HG03064 (cell line): ENCODE measurements around the gene TMC6.
"Not testable (repeated sequence)": the region's sequence is repeated elsewhere in the genome, so short reads cannot be mapped to it uniquely, and the experiment has no call there.

Source experiments
- ATAC-seq: cut with Tn5 transposase; IDR thresholded peaks from one replicate; pipeline ENCODE4 v1.9.1; 2021; ENCODE audit warnings: low read depth; ENCODE audit not compliant: unreplicated experiment

The TMC6 gene

GRCh38 chr17:78082988-78083387, 45.6 kb downstream of the TMC6 start:
- no peak for ATAC-seq

DNA sequence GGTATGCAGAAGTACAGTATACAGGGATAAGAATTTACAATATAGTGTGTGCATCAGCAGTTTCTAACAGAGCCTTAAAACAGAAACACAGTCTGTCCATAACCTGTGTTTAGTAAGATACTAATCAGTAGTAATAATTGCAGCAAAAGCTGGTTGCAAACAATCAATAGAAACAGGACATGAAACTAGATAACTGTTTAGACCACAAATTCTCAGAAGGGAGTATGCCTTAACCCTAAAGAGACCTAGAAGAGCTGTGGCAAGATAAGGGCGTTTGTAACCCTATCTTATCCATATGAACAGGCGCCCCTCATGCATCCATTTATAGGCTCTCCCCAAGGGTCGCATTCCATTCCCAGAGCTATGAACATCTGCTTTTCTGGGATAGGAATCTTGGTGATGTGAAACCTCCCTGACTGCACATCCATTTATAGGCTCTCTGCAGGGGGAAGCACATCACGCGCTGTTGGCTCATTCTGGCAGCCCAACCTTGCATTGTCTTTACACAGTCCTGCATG, 46.1 kb downstream of the TMC6 start:
- ATAC-seq = not testable (repeated sequence)

- no peak for ATAC-seq
Measured at GRCh38 chr17:78081551-78081950, 47.0 kb downstream of the TMC6 start.

DNA sequence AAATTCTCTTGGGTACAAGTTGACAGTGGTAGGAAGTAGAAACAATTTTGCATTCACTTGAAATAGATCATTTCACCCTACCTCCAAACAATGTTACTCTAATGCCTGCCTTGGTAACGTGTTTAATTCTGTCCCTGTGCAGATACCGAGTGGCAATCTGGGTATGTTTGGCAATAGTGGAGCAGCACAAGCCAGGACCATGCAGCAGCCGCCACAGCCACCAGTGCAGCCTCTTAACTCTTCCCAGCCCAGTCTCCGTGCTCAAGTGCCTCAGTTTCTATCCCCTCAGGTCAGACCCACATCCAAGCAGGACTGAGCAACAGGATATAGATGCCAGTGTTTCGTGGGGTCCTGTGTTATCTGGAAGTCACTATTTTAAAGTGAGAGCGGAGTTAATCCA, 49.3 kb downstream of the TMC6 start:
- ATAC-seq = no peak

GRCh38 chr17:78075545-78075944, 53.0 kb downstream of the TMC6 start:
- no peak for ATAC-seq

- ATAC-seq = no peak
Measured at GRCh38 chr17:78075011-78075410, 53.5 kb downstream of the TMC6 start.

DNA sequence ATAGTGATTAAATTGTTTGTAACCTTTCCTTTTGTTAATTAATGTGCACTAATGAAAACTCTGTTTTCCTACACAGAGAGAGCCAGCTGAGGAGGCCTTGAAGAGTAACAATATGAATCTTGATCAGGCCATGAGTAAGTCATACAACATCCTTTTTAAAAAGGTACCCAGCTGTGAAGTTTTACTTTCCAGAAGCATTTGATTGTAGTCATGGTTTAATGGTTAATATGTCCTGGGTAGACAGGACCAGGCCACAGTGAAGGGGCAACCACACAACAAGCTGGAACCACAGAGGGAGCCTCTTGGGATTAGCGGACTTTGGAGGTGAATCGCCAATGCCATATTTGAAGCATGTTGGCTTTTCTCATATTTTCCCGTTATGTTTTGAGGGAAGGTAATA, 55.6 kb downstream of the TMC6 start:
- ATAC-seq = no peak

DNA sequence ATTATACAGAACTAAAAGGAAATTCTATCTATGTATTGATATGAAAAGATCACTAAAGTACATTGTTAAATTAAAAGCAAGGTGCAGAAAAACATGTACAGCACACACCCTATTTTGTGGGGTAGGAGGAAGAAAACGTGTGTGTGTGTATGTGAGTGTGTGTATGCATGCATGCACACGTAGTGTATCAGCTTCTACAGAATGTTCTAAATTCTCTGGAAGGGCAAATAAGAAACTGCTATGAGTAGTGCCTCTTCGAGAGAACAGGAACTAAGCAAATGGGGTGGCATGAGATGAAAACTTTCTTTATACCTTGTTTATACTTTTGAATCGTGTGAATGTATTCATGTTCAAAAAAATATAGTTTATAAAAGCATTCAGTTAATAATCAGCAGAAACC, 58.9 kb downstream of the TMC6 start:
- no peak for ATAC-seq

DNA sequence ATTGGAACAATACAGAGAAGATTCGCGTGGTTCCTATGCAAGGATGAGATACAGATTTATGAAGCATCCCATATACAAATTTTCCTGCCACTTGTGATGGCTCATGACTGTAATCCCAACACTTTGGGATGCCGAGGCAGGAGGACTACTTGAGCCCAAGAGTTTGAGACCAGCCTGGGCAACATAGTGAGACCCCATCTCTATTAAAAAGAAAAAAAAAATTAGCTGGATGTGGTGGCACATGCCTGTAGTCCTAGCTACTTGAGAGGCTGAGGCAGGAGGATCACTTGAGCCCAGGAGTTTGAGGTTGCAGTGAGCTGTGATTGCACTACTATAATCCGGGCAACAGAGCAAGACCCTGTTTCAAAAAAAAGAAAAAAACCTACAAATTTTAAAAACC, 61.6 kb downstream of the TMC6 start:
- ATAC-seq = not testable (repeated sequence)

DNA sequence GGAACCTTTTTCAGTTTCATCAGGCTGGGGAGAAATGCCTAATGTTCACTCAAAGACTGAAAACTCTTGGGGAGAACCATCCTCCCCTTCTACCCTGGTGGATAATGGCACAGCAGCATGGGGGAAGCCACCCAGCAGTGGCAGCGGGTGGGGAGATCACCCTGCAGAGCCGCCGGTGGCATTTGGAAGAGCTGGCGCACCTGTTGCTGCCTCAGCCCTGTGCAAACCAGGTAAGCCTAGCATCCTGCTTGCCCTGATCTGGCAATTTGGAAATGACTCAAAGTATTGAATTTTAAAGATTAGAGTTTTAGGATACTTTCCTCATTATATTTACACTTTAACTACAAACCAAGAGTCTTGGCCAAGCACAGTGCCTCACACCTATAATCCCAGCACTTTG, 63.8 kb downstream of the TMC6 start:
- no peak for ATAC-seq

GRCh38 chr17:78063489-78063888, 65.1 kb downstream of the TMC6 start:
- ATAC-seq = no peak

GRCh38 chr17:78062596-78062995, 66.0 kb downstream of the TMC6 start:
- no peak for ATAC-seq
